MV-4-11 (cell line): ENCODE results near the gene PLEKHJ1.

Source experiments
- DNase-seq: peaks from one replicate; lab custom pipeline; 2025; lab: John Stamatoyannopoulos, UW

Gene PLEKHJ1

GRCh38 chr19:2249010-2249866 lies 13.1 kb upstream of the PLEKHJ1 start, which contains the start of gene AMH:
TSS of gene AMH (plus strand) at chr19:2249323. CDS start at chr19:2249333, 10 bp downstream.
- DNase-seq, result no peak

- no peak for DNase-seq
These were observed 12.2 kb upstream of the PLEKHJ1 start for GRCh38 chr19:2248136-2249009.

- no peak for DNase-seq
These were observed 11.4 kb upstream of the PLEKHJ1 start for GRCh38 chr19:2247433-2248101.

GRCh38 chr19:2246801-2247361 lies 10.8 kb upstream of the PLEKHJ1 start:
- DNase-seq, result no peak

- DNase-seq, result no peak
These were observed 10.0 kb upstream of the PLEKHJ1 start for GRCh38 chr19:2246014-2246620.

GRCh38 chr19:2245273-2245672 lies 9.1 kb upstream of the PLEKHJ1 start:
- no peak for DNase-seq

GRCh38 chr19:2244486-2244885 lies 8.4 kb upstream of the PLEKHJ1 start:
- DNase-seq, result no peak

GRCh38 chr19:2244125-2244411 lies 7.9 kb upstream of the PLEKHJ1 start:
- DNase-seq, result no peak

- no peak for DNase-seq
These were observed 7.4 kb upstream of the PLEKHJ1 start for GRCh38 chr19:2243274-2244124.

- DNase-seq, result no peak
These were observed 6.7 kb upstream of the PLEKHJ1 start for GRCh38 chr19:2242816-2243215.

GRCh38 chr19:2242092-2242537 lies 6.0 kb upstream of the PLEKHJ1 start:
- DNase-seq, result no peak

GRCh38 chr19:2240881-2241760 lies 5.0 kb upstream of the PLEKHJ1 start:
- no peak for DNase-seq

GRCh38 chr19:2239771-2240770 lies 3.9 kb upstream of the PLEKHJ1 start:
- DNase-seq, result peak; percentile 48

GRCh38 chr19:2239173-2239572 lies 3.0 kb upstream of the PLEKHJ1 start:
- peak; percentile 36 for DNase-seq

GRCh38 chr19:2237869-2238153 lies 1.7 kb upstream of the PLEKHJ1 start:
- DNase-seq, result no peak

- DNase-seq, result no peak
These were observed 1.1 kb upstream of the PLEKHJ1 start for GRCh38 chr19:2237051-2237868.

- no peak for DNase-seq
These were observed 140 bp downstream of the PLEKHJ1 start for GRCh38 chr19:2236064-2236313.

- no peak for DNase-seq
These were observed 607 bp downstream of the PLEKHJ1 start for GRCh38 chr19:2235381-2236063.
